Measurements from ENCODE around the gene NDUFAF8.

GRCh38 chr17:81272616-81273015 lies 33.5 kb downstream of the NDUFAF8 start:
- TF ChIP-seq CTCF (IDR thresholded peaks at IDR 0.05; ENCODE audit: insufficient read depth, low read length, poor library complexity, severe bottlenecking): no peak
- no peak for TF ChIP-seq EZH2phosphoT487 (conservative IDR thresholded peaks at IDR 0.05; ENCODE audit: low read length)
